ENCODE data around the gene EMC1.

DNA sequence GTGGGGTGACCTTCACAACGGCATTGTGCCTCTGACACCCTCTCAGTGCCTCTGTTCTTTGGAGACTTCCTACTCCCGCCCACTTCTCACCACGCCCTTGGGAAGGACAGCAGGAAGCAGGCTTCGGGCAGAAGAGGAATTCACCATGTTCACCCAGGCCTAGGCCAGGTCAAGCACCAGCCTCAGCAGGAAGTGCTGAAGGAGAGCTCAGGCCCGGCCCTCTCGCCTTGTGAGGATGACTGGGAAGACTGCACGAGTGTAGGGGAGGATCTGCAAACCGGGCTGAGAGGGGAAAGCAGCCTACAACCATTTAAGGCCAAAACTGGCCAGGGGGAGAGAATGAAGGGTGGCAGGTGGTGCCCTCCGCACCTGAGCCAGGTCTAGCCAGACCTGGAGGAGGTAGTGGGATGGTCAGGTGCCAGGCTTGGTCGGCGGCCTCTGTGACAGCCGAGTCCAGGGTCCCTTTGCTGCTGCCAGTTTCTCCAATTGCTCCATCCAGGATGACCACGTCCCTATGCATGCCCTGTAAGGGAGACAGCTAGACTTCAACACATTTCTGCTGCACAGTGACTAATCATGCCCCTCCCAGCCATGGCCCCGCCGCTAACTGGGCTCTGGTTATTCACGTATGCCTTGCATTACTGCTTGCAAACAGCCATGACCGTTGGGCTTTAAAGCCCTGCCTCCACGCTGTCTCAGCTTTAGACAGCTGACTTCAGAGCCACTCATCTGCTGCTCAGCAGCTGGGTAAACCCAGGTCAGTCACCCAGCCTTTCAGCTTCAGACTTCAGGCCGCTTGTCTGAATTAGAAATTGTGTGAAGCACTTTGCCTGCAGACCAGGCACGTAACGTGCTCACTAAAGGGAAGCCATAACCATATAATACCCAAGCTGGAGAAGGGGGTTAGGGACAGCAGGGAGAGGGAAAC lies 9.2 kb upstream of the EMC1 start:
- TF ChIP-seq POLR2AphosphoS5 (IDR thresholded peaks at IDR 0.05; ENCODE audit: borderline replicate concordance, low read depth, low read length): peak; percentile 5; the same call in 1 of the 2 replicates
- no peak for TF ChIP-seq EZH2 (IDR thresholded peaks at IDR 0.05)
- no peak for TF ChIP-seq FOXP2 (optimal IDR thresholded peaks at IDR 0.05; ENCODE audit: control extremely low read depth, extremely low read length, insufficient read depth)
